Measurements from ENCODE around the gene TRNP1.

DNA sequence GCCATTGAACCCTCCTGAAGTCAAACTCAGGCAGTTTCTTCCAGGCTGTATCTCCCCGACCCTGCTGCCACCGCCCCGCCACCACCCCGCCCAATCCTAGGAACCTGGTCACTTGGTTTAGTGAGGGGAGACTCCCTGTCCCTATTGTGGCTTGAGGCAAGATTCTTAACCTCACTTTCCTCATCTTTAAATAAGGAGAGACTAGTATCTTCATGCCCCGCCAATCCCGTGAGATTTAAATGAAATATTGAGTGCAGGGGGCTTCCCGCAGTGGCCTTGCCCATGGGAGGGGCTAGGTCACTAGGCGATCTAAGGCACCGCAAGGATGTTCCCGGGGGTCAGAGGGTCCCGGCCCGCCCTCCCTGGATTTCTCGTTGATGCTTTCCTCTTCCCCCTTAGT lies 34.2 kb upstream of the TRNP1 start:
- TF ChIP-seq, protein P1, sequence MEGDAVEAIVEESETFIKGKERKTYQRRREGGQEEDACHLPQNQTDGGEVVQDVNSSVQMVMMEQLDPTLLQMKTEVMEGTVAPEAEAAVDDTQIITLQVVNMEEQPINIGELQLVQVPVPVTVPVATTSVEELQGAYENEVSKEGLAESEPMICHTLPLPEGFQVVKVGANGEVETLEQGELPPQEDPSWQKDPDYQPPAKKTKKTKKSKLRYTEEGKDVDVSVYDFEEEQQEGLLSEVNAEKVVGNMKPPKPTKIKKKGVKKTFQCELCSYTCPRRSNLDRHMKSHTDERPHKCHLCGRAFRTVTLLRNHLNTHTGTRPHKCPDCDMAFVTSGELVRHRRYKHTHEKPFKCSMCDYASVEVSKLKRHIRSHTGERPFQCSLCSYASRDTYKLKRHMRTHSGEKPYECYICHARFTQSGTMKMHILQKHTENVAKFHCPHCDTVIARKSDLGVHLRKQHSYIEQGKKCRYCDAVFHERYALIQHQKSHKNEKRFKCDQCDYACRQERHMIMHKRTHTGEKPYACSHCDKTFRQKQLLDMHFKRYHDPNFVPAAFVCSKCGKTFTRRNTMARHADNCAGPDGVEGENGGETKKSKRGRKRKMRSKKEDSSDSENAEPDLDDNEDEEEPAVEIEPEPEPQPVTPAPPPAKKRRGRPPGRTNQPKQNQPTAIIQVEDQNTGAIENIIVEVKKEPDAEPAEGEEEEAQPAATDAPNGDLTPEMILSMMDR (IDR thresholded peaks at IDR 0.05; ENCODE audit: low read depth, low read length, missing input control): no peak
- TF ChIP-seq JUND (IDR thresholded peaks at IDR 0.05): no peak
- TF ChIP-seq REST (IDR thresholded peaks at IDR 0.05): no peak
- no peak for TF ChIP-seq ATF3 (IDR thresholded peaks at IDR 0.05)
